Mesodermal cell (in vitro differentiated cells): ENCODE results near the gene NOTCH2.
"Not testable (repeated sequence)": the region's sequence is repeated elsewhere in the genome, so short reads cannot be mapped to it uniquely, and the experiment has no call there.

ENCODE experiments used
- H3K27ac ChIP-seq: 2 replicates; pipeline ENCODE4 v1.7.0; 2013; ENCODE audit warnings: mild to moderate bottlenecking, low read depth, low read length, moderate library complexity; ENCODE audit not compliant: severe bottlenecking
- H3K36me3 ChIP-seq: 2 replicates; pipeline ENCODE4 v1.7.1; 2013; ENCODE audit warnings: mild to moderate bottlenecking, low read length, moderate library complexity; ENCODE audit not compliant: control insufficient read depth, insufficient read depth
- H3K4me1 ChIP-seq: one replicate; pipeline ENCODE4 v1.7.1; 2013; ENCODE audit warnings: mild to moderate bottlenecking, low read length; ENCODE audit not compliant: insufficient read depth, control insufficient read depth, poor library complexity, severe bottlenecking
- H3K4me3 ChIP-seq: 2 replicates; pipeline ENCODE4 v1.7.0; 2013; ENCODE audit warnings: low read length, control low read depth, mild to moderate bottlenecking; ENCODE audit not compliant: insufficient read depth, poor library complexity, severe bottlenecking; ENCODE audit errors: extremely low read depth
- H3K9me3 ChIP-seq: 2 replicates; pipeline ENCODE4 v1.7.1; 2013; ENCODE audit warnings: mild to moderate bottlenecking, low read length, moderate library complexity; ENCODE audit not compliant: control insufficient read depth
- WGBS, 2 experiments: methylation state at CpG; one replicate each; pipeline ENCODE4 v1.1.5; 2013; ENCODE audit warnings: missing lambda C conversion rate in 2 of 2; ENCODE audit not compliant: insufficient coverage in 2 of 2; 5-methylcytosine and 5-hydroxymethylcytosine counted together

Gene NOTCH2

GRCh38 chr1:120101593-120101992, 32.1 kb upstream of the NOTCH2 start:
- not testable (repeated sequence) for H3K9me3 ChIP-seq, H3K36me3 ChIP-seq, H3K4me3 ChIP-seq, H3K4me1 ChIP-seq, H3K27ac ChIP-seq
- no CpG with 5 or more reads among the region's 1 CpG for WGBS, 2 experiments

- no CpG with 5 or more reads among the region's 1 CpG for WGBS, 2 experiments
- H3K4me3 ChIP-seq, H3K36me3 ChIP-seq, H3K9me3 ChIP-seq, H3K4me1 ChIP-seq, H3K27ac ChIP-seq: not testable (repeated sequence)
Observed at GRCh38 chr1:120100590-120100989, 31.1 kb upstream of the NOTCH2 start.

- no CpG with 5 or more reads among the region's 6 CpGs for WGBS, 2 experiments
- not testable (repeated sequence) for H3K9me3 ChIP-seq, H3K4me1 ChIP-seq, H3K27ac ChIP-seq, H3K4me3 ChIP-seq, H3K36me3 ChIP-seq
Observed at GRCh38 chr1:120098986-120099759, 29.7 kb upstream of the NOTCH2 start.

GRCh38 chr1:120096981-120097545, 27.6 kb upstream of the NOTCH2 start:
- not testable (repeated sequence) for H3K4me3 ChIP-seq, H3K4me1 ChIP-seq, H3K9me3 ChIP-seq, H3K27ac ChIP-seq, H3K36me3 ChIP-seq
- no CpG with 5 or more reads among the region's 1 CpG for WGBS, 2 experiments

GRCh38 chr1:120093548-120094181, 24.2 kb upstream of the NOTCH2 start:
- H3K4me1 ChIP-seq, H3K4me3 ChIP-seq, H3K27ac ChIP-seq, H3K36me3 ChIP-seq, H3K9me3 ChIP-seq: not testable (repeated sequence)
- no CpG with 5 or more reads among the region's 4 CpGs for WGBS, 2 experiments

- not testable (repeated sequence) for H3K4me1 ChIP-seq, H3K9me3 ChIP-seq, H3K27ac ChIP-seq, H3K36me3 ChIP-seq, H3K4me3 ChIP-seq
- no CpG with 5 or more reads among the region's 4 CpGs for WGBS, 2 experiments
Observed at GRCh38 chr1:120092232-120093218, 23.1 kb upstream of the NOTCH2 start.

GRCh38 chr1:120090830-120091229, 21.4 kb upstream of the NOTCH2 start:
- not testable (repeated sequence) for H3K36me3 ChIP-seq, H3K4me3 ChIP-seq, H3K4me1 ChIP-seq, H3K27ac ChIP-seq, H3K9me3 ChIP-seq
- no CpG with 5 or more reads among the region's 1 CpG for WGBS, 2 experiments

- WGBS, 2 experiments, result 95 to 100% methylated on average over 1 to 2 of the region's 4 CpGs
- H3K4me3 ChIP-seq, H3K27ac ChIP-seq, H3K9me3 ChIP-seq, H3K4me1 ChIP-seq, H3K36me3 ChIP-seq: not testable (repeated sequence)
Observed at GRCh38 chr1:120087959-120088358, 18.5 kb upstream of the NOTCH2 start.

- no CpG with 5 or more reads among the region's 8 CpGs for WGBS, 2 experiments
- H3K36me3 ChIP-seq, H3K9me3 ChIP-seq, H3K27ac ChIP-seq, H3K4me1 ChIP-seq, H3K4me3 ChIP-seq: not testable (repeated sequence)
Observed at GRCh38 chr1:120069920-120070214, 405 bp upstream of the NOTCH2 start.

- H3K9me3 ChIP-seq, H3K36me3 ChIP-seq, H3K27ac ChIP-seq, H3K4me1 ChIP-seq: not testable (repeated sequence)
- no CpG with 5 or more reads among the region's 28 CpGs for WGBS, 2 experiments
- H3K4me3 ChIP-seq, result peak overlapping the region; percentile 46
Observed at GRCh38 chr1:120068683-120069066, 787 bp downstream of the NOTCH2 start.
